Astrocyte of the cerebellum (primary cell): Measurements from ENCODE around the gene RYR2.

ENCODE experiments used
- DNase-seq: peaks from one replicate; pipeline ENCODE4 v3.0.0-alpha.2; 2011; ENCODE audit warnings: low read depth
- H3K4me3 ChIP-seq: 2 replicates; pipeline ENCODE4 v1.5.1; 2011; ENCODE audit warnings: mild to moderate bottlenecking, low read depth, low read length, moderate library complexity
- CTCF ChIP-seq: IDR thresholded peaks from 2 replicates; pipeline ENCODE4 v1.5.1; 2012; ENCODE audit warnings: low read length, low read depth, moderate library complexity, mild to moderate bottlenecking; ENCODE audit errors: missing control alignments
- in situ Hi-C: cut with HindIII; loops from 2 replicates; pipeline ENCODE4 v1.10.0; 2017; ENCODE audit warnings: low sequenced_read_pairs

Gene RYR2

GRCh38 chr1:237858992-237859391 is 817.0 kb downstream of the RYR2 start:
- in situ Hi-C loops, result no loop called here
- no peak overlapping the region for H3K4me3 ChIP-seq
- no peak for DNase-seq
- no peak for TF ChIP-seq CTCF

GRCh38 chr1:237861944-237862343 is 820.0 kb downstream of the RYR2 start:
- TF ChIP-seq CTCF, result no peak
- H3K4me3 ChIP-seq, result no peak overlapping the region
- in situ Hi-C loops, result no loop called here
- DNase-seq, result no peak

GRCh38 chr1:237863234-237863633 is 821.2 kb downstream of the RYR2 start:
- DNase-seq, result no peak
- no peak overlapping the region for H3K4me3 ChIP-seq
- in situ Hi-C loops, result no loop called here
- no peak for TF ChIP-seq CTCF

- H3K4me3 ChIP-seq, result no peak overlapping the region
- in situ Hi-C loops, result no loop called here
- peak; percentile 99 for TF ChIP-seq CTCF
- DNase-seq, result no peak
Measured at GRCh38 chr1:237864338-237865244, 822.6 kb downstream of the RYR2 start.

- in situ Hi-C loops, result no loop called here
- no peak overlapping the region for H3K4me3 ChIP-seq
- no peak for TF ChIP-seq CTCF
- DNase-seq, result no peak
Measured at GRCh38 chr1:237867380-237867888, 825.5 kb downstream of the RYR2 start.

GRCh38 chr1:237868817-237869600 is 827.0 kb downstream of the RYR2 start:
- in situ Hi-C loops, result no loop called here
- no peak for DNase-seq
- H3K4me3 ChIP-seq, result no peak overlapping the region
- no peak for TF ChIP-seq CTCF
